NCI-H1417 treated with DMSO at 0.1 percent for 48 hours (cell line): ENCODE results near the gene ZNF236.
A peak's percentile ranks its signal among the peaks of the same experiment; 100 is the strongest.

Source experiments
- DNase-seq: peaks from one replicate; lab custom pipeline; 2025; lab: John Stamatoyannopoulos, UW

ZNF236 gene

GRCh38 chr18:76973520-76974266 is 151.3 kb downstream of the ZNF236 start:
- no peak for DNase-seq

GRCh38 chr18:76974386-76974785 is 152.0 kb downstream of the ZNF236 start:
- no peak for DNase-seq

- no peak for DNase-seq
Observed at GRCh38 chr18:76975577-76976110, 153.3 kb downstream of the ZNF236 start.

GRCh38 chr18:76977108-76977621 is 154.8 kb downstream of the ZNF236 start:
- no peak for DNase-seq

GRCh38 chr18:76977684-76978232 is 155.4 kb downstream of the ZNF236 start:
- DNase-seq, result no peak

- no peak for DNase-seq
Observed at GRCh38 chr18:76978616-76979015, 156.3 kb downstream of the ZNF236 start.

- DNase-seq, result no peak
Observed at GRCh38 chr18:76979111-76979751, 156.9 kb downstream of the ZNF236 start.

- DNase-seq, result no peak
Observed at GRCh38 chr18:76979906-76980305, 157.5 kb downstream of the ZNF236 start.

- DNase-seq, result no peak
Observed at GRCh38 chr18:76980663-76981395, 158.5 kb downstream of the ZNF236 start.

- no peak for DNase-seq
Observed at GRCh38 chr18:76981396-76981968, 159.1 kb downstream of the ZNF236 start.

GRCh38 chr18:76982038-76982437 is 159.7 kb downstream of the ZNF236 start:
- no peak for DNase-seq

GRCh38 chr18:76982841-76983583 is 160.7 kb downstream of the ZNF236 start:
- DNase-seq, result peak; percentile 55

GRCh38 chr18:76983613-76984051 is 161.3 kb downstream of the ZNF236 start:
- DNase-seq, result no peak

- no peak for DNase-seq
Observed at GRCh38 chr18:76984193-76985155, 162.1 kb downstream of the ZNF236 start.

- DNase-seq, result no peak
Observed at GRCh38 chr18:76985156-76985950, 163.0 kb downstream of the ZNF236 start.

- DNase-seq, result no peak
Observed at GRCh38 chr18:76985951-76986236, 163.5 kb downstream of the ZNF236 start.

GRCh38 chr18:76986406-76986805 is 164.0 kb downstream of the ZNF236 start:
- DNase-seq, result no peak

- DNase-seq, result no peak
Observed at GRCh38 chr18:76988031-76988826, 165.9 kb downstream of the ZNF236 start.
